GM21360 (cell line): ENCODE measurements around the gene ARHGDIG.

Experiments
- ATAC-seq: cut with Tn5 transposase; IDR thresholded peaks from one replicate; pipeline ENCODE4 v1.9.1; 2021; ENCODE audit warnings: mild to moderate bottlenecking, moderate library complexity; ENCODE audit not compliant: unreplicated experiment

Gene ARHGDIG

DNA sequence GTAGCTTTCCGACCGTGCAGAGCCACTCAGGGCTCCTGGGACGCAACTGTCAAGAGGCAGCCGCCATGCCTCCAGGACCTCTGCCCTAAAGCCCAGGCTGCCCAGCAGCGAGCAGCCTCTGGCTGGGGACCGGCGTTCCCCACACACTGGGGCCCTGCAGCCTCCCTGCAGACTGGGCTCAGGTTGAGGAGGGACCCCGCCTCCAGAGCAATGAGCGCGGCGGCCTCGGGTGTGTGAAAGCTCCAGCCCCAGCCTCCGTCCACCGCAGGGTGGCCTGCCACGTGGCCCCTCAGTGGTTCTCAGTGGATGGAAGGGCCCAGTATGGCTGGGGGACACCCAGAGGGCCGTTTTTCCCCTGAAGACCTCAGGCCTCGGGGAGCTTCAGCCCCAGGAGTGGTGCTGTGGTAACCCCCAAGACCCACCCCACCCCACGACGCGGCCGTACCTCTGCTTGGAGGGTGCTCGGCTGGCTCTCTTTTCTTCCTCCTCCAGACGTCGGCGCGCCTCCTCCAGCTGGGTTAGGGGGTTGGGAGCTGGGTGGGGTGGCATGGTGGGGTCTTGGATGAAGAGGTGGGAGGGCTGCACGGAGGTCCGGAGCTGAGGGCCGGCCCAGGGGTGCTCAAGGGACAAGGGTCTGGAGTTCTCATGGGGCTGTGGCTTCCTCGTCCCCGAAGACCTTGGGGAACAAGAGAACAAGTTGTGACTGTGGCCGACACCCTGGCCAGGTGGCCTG lies 12.8 kb downstream of the ARHGDIG start:
- no peak for ATAC-seq

DNA sequence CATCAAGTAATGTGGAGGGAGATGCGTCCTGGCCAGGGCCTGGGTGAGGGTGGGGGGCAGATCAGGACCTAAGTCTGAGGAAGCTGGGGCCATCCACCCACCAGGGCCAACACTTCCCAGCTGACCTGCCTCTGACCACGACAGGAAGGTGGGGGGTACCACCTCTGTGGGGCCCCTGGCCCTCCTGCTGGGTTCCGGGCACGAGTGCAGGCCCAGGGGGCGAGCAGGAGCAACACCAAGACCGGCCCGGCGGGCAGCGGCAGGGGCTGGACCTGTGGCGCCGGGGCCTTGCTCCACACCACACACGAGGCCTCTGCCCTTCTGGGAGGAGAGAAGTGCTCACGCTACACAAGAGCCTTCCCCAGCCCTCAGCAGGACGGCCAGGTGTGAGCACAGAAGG lies 15.9 kb downstream of the ARHGDIG start:
- no peak for ATAC-seq

DNA sequence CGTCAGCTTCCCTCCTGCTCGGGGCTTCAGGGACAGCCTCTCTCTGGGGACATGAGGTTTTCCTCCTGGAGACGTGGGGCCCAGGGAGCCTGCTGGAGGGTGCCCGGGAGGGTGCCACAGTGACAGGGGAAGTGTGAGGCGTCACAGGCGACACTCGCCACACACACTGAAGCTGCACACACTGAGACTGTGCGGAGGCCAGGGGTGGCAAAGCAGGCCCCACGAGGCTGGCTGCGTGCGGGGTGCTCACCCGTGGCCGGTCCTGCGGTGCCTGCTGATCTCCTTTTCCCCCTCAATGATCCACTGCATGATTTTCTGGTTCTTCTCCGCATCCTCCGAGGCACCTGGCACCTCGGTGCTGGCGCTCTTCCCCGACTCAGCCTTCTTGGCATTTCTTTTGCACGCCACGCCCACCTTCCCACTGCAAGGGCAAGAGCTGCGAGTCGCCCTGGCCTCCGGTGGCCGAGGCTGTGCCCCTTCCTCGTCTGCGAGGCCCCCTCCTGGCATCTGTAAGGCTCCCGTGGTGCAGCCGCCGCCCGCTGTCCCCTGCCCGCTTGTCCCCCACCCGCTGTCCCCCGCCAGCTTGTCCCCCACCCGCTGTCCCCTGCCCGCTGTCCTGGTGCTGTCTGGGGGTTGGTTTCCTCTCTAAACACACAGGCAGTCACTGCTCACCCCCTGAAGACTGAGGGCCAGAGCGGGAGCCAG lies 16.6 kb downstream of the ARHGDIG start:
- no peak for ATAC-seq

DNA sequence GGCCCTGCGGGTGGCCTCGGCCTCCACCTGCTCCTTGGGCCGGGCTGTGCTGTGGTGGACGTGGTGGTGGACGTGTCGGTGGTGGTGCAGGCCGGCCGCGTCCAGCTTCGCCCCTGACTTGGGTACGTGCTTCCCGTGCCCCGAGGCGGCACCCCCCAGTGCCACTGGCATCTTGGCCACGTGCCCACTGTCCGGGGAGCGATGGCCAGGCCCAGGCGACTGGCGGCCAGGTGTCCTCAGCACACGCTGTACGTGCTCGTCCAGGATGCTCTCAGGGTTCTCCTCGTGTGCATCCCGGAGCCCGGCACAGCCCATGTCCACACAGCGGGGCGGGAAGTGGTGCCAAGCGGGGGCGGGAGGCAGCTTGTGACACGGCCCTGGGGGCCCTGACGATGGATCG lies 17.4 kb downstream of the ARHGDIG start:
- ATAC-seq, result no peak

DNA sequence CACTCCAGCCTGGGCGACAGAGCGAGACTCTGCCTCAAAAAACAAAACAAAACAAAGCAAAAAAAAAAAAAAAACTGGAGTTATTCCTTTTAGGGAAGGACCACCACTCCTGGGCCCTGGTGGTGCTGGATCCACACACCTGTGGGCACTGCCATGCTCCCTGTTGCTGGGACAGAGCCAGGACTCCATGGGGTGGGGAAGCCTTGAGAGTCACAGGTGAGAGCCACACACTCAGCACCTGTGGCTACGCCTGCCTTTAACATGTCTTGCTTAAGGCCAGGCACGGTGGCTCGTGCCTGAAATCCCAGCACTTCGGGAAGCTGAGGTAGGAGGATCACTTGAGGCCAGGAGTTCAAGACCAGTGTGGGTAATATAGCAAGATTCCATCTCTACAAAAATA lies 20.8 kb downstream of the ARHGDIG start:
- no peak for ATAC-seq

DNA sequence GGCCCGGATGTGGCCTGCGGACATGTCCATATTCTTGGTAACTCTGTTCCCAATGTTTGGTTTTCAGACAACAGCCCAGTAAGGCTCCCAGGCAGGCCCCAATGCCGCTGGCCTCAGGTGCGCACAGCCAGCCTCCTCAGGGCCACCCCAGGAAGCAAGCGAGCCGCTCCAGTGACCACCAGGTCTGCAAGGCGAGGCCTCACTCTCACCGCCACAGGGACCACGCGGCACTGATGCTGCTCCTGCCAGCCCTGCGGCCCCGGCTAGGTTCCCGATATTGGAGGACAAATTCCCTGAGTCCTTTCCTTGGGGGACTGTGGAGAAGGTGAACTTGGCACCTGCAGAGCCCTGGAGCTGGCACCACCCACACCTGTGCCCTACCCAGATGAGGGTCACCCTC lies 21.6 kb downstream of the ARHGDIG start:
- no peak for ATAC-seq

DNA sequence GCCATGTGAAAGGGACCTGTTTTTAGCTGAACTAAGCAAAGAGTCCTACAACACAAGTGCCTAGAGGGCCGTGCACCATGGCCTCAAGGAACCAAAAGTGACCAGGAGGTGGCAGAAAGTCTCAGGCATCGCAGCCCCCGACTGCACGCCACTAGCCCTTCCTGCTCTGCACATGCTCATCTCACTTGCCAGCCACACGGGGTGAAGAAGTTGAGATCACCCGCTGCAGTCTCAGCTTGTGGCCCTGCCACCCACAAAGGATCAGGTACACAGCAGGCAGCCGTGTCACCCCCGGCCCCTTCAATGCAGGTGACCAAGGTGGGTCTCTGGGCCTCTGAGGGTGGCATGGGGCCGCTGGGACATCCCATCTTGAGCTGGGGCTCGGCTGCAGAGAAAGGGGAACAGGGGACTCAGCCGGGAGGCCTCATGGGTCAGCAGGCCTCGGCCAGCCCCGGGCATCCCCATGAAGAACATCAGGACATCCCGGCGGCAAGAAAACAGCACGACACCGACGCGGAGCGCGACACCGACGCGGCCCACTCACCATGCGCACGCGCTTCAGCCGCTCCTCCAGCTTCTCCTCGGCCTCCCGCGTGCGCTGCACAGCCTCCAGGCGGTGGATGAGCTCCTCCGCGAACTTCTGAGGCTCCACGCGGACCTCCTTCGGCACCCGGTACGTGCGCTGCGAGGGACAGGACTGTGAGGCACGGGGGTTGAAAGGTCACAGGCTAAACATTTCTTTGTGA lies 23.5 kb downstream of the ARHGDIG start:
- ATAC-seq, result no peak

DNA sequence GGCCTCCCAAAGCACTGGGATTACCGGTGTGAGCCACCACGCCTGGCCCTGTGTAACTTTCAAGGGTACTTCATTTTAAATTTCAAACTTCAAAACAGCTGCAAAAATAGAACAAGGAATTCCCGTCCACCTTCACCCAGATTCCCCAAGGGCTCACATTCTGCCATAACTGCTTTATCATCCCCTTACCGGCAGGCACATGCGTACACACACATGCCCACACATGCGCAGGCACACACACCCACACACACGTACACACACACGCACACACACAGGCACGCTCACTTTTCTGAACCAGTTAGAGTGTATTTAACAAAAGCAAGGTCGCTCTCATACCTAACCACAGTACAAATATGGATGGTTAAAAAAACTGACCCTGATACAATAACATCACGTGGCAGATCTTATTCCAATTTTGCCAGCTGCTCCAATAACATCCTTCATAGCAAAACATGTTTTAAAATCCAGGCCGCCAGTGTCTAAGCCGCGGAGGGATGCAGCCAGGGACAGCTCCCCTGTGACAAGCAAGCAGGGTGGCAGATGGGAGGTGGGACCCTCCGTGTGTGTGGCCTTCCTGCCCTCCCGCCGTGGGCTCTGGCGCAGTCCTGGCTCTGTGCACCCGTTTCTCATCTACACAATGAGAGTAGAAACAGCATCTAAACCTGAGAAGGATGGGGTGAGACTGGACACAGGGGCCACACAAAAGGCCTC lies 25.7 kb downstream of the ARHGDIG start:
- no peak for ATAC-seq

DNA sequence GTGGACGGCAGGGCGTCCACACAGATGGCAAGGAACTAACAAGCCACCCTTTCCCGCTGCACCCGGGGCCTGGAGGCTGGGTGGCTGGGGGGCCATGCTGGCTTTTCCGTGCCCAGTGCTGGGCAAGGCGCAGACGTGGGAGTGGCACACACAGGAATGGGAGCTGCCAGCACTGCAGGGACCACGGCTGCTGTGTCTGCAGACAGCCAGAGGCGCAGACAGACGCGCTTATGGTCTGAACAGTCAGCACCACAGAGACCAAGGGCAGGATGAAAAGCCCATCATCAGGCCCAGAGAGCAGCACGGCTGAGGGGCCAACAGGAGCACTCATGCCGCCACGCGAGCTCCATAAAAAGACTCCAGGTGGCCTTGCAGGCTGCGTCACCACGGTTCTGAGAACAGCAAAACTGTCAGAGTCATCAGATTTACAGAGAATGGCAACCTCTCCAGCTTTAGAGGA lies 26.6 kb downstream of the ARHGDIG start:
- ATAC-seq, result no peak

DNA sequence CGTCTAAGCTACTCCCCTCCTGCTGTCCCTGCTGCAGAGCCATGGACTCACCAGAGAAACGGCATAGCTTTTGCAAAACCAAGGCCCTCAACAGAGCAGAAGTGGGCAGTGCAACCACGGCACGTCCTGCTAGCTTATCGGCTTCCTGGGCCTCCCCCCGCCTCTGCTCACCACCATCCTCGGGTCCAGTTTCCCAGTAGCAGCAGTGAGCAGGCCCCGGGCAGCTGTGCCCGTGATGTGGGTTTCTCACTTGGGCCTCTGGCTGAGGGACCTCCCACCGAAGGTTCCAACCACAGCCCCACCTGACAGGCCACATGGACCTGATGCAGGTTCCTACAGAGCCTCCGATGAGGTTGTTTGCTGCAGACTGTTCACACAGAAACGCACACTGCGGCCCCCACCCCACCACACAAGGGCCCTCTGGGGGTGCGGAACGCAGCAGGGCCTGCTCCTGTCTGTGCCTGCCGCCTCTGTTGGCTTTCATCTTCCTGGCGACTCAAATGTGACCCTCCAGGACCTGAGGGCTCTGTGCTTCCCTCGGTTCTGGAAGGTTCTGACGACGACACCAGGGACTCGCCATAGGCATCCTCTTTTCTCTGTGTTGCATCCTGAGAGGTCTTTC lies 27.4 kb downstream of the ARHGDIG start:
- ATAC-seq, result no peak

DNA sequence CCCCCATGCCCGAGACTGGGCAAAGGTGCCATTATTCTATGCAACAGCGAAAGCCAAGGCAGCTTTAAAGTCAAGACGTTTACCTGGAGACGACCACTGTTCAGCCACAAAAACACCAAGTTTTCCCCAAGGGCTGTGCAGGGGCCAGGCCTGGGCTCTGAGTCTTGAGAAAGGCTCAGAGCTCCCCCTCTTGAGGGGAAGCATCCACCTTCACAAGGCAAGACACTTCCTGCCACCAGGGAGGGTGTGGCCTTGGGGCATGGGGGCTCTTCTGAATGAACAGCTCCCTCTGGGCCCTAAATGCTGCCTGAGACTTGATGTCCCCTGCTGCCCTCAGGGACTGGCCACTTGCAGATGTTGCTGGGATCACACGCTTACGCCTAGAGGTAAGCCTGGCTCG lies 29.1 kb downstream of the ARHGDIG start:
- no peak for ATAC-seq

DNA sequence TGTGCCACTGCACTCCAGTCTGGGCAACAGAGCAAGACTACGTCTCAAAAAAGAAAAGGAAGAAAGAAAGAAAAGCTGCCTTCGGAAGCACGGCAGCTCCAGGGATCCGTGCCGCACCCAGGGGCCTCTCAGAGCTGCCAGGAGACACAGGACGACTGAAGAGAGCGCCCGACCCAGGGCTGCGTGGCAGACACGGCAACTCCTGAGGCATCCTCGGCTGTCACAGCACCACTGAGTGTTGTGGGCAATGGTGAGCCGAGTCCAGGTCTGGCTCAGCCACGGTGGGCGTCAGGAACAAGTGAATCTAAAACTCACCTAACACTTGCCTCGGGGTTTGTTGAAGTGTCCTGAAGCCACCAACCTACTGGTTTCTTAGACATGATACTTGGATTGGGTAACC lies 31.3 kb downstream of the ARHGDIG start:
- ATAC-seq, result no peak

DNA sequence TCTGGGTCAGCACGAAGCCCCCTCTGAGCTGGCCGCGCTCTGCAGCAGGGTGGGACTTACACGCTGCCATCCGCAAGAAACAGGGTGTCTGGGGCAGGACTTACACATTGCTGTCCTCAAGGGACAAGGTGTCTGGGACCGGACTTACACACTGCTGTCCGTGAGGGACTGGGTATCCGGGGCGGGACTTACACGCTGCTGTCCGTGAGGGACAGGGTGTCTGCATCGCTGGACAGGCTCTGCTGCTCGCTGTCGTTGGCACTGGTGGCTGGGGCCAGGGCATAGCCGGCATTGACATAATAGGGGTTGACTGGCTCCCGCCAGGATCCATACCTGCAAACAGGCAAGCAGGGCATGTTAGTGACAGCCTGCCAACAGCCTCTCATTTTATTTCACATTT lies 34.0 kb downstream of the ARHGDIG start:
- no peak for ATAC-seq

DNA sequence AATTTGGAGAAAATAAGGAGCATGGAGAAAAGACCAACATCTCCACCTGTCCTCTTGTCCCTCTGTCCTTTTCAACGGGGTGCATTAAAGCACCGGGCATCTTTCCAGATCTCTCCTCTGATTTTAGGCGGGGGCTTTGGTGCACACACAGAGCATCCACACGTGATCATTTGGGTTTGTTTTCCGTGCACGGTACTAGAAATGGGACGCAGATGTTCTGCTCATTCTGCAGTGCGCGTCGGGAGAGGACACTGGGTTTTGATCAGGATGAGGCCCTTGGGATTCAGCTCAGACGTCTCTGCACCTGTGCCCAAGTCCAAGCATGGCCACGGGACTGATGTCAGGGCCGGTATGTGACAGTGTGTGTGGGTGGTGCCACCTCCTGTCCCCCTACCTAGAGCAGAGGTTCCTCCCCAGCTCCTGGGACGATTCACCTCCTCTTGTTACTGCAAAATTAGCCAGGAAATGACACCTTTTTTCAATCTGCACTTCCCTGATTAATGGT lies 34.5 kb downstream of the ARHGDIG start:
- ATAC-seq, result no peak

DNA sequence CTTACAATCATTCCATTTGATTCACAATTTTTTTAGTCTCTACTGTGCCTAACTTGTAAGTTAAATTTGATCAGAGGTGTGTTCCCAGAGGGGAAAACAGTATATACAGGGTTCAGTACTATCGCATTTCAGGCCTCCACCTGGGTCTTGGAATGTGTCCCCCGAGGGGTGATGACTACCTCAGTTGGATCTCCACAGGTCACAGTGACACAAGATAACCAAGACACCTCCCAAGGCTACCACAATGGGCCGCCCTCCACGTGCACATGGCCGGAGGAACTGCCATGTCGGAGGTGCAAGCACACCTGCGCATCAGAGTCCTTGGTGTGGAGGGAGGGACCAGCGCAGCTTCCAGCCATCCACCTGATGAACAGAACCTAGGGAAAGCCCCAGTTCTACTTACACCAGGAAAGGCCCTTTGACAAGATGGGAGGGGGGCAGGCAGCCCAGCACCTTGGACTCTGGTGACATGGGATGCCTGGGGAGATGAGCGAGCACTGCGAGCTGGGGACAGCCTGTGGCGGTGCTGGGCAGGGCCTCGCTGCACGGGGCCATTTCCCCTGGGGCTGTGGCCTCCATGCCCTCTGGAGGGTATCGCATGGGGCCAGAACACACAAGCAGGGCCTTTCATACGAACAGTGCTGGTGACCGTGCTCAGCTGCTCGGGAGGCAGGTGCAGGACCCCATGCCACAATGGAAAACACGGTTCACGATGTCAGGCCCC lies 36.5 kb downstream of the ARHGDIG start:
- no peak for ATAC-seq

DNA sequence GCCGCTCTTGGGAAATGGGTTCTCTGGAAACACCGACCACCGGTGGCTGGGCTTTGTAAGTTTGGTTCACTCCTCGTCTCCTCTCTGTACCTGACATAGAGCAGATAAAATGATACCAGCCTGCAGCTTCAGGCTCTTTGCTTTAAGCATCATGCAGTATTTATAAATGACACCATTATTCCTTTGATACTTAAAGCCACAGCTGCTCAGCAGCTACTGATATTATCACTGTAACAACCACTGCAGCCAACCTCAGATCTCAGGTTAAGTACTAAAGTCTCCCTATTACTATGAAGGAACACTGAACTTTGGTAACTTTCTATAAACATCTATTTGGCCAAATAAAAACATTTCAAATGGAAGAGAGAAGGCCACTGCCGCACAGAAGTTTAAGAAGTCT lies 37.2 kb downstream of the ARHGDIG start:
- no peak for ATAC-seq

DNA sequence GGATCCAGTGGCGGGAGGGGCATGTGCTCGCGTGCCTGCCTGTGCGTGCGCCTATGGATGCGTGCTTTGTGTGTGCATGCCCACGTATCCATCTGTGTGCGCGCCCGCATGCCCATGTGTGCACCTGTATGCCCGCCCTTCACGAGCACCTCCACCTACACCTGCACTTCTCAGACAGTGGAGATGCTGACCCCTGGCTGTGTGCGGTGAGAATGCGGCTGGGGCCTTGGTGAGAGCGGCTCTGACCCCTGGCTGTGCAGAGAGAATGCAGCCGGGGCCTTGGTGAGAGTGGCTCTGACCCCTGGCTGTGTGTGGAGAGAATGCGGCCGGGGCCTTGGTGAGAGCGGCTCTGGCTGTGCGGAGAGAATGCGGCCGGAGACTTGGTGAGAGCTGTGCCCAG lies 38.2 kb downstream of the ARHGDIG start:
- ATAC-seq, result no peak

DNA sequence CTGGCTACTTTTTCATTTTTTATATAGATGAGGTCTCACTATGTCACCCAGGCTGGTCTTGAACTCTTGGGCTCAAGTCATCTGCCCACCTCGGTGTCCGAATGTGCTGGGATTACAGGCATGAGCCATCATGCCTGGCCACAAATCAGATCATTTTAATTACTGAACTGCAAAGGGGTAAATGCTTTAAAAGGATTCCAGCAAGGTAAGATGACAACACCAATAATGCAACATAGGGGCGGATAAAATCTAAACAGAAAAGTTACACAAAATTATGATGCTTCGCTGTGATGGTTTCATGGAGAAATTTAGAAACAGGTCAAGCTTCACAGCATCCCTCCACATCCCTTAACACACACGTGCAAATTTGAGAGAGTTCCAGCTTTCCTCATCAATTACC lies 39.8 kb downstream of the ARHGDIG start:
- ATAC-seq, result no peak

DNA sequence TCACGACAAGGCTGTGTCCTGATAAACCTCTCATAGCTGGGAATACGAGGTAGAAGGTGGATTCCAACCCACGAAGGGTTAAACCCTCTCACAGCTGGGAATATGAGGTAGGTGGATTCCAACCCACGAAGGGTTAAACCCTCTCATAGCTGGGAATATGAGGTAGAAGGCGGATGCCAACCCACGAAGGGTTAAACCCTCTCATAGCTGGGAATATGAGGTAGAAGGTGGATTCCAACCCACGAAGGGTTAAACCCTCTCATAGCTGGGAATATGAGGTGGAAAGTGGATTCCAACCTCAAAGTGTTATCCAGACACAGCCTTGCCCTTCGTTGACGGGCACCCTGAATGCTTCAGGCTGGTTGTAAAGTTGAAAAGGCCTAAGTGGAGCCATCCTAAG lies 41.1 kb downstream of the ARHGDIG start:
- ATAC-seq, result no peak
